HG02588 (cell line): Measurements from ENCODE around the gene LRRC8A.
"Not testable (repeated sequence)": the region's sequence is repeated elsewhere in the genome, so short reads cannot be mapped to it uniquely, and the experiment has no call there.

Experiments
- ATAC-seq: cut with Tn5 transposase; IDR thresholded peaks from one replicate; pipeline ENCODE4 v1.9.1; 2021; ENCODE audit warnings: mild to moderate bottlenecking, moderate library complexity; ENCODE audit not compliant: unreplicated experiment

LRRC8A gene

GRCh38 chr9:128919402-128920089 lies 37.6 kb downstream of the LRRC8A start:
- no peak for ATAC-seq

GRCh38 chr9:128920381-128921058 lies 38.6 kb downstream of the LRRC8A start, which contains the start of gene PHYHD1:
TSS of gene PHYHD1 (plus strand) at chr9:128920982. CDS start at chr9:128922324, 1,342 bp downstream.
- ATAC-seq, result no peak

- no peak for ATAC-seq
These were observed 40.2 kb downstream of the LRRC8A start for GRCh38 chr9:128921881-128922763.

- no peak for ATAC-seq
These were observed 41.6 kb downstream of the LRRC8A start for GRCh38 chr9:128923493-128923883.

GRCh38 chr9:128927731-128928411 lies 45.9 kb downstream of the LRRC8A start:
- ATAC-seq, result no peak

- ATAC-seq, result no peak
These were observed 46.7 kb downstream of the LRRC8A start for GRCh38 chr9:128928624-128929023.

GRCh38 chr9:128929560-128929959 lies 47.6 kb downstream of the LRRC8A start:
- ATAC-seq, result no peak

- ATAC-seq, result no peak
These were observed 51.8 kb downstream of the LRRC8A start for GRCh38 chr9:128933731-128934130.

- no peak for ATAC-seq
These were observed 54.4 kb downstream of the LRRC8A start for GRCh38 chr9:128936171-128936865.

GRCh38 chr9:128937310-128938165 lies 55.6 kb downstream of the LRRC8A start:
- no peak for ATAC-seq

GRCh38 chr9:128940271-128940921 lies 58.5 kb downstream of the LRRC8A start:
- ATAC-seq, result no peak

GRCh38 chr9:128940946-128941755 lies 59.2 kb downstream of the LRRC8A start:
- ATAC-seq, result no peak

GRCh38 chr9:128943832-128944620 lies 62.1 kb downstream of the LRRC8A start:
- ATAC-seq, result no peak

GRCh38 chr9:128944966-128945365 lies 63.0 kb downstream of the LRRC8A start:
- ATAC-seq, result not testable (repeated sequence)

- ATAC-seq, result no peak
These were observed 64.0 kb downstream of the LRRC8A start for GRCh38 chr9:128945798-128946501.

- ATAC-seq, result peak; percentile 13
These were observed 64.8 kb downstream of the LRRC8A start for GRCh38 chr9:128946571-128947276.
